A673 (cell line): ENCODE data around the gene LPP. TPM values are rescaled to one million over a fixed set of nuclear protein-coding genes. Genes with fewer than 3 reads are reported as not detected.

Source experiments
- BruUV-seq: library from RNA; stranded (reverse); fragments of 400-500 nt; replicated peaks from 2 replicates; lab custom pipeline; 2021; lab: Mats Ljungman, UMichigan
- CTCF ChIA-PET: fragments of 300-600 bp; sonication (Branson Sonifier 250); formaldehyde crosslinking; loops from one replicate; lab custom pipeline; 2022; ENCODE audit warnings: antibody characterized with exemption; lab: Charles Lee
- POLR2A ChIA-PET: fragments of 300-600 bp; sonication (Branson Sonifier 250); formaldehyde crosslinking; loops from one replicate; lab custom pipeline; 2022; ENCODE audit warnings: antibody characterized with exemption; ENCODE audit not compliant: low non-redundant PET; lab: Charles Lee
- DNase-seq: peaks from one replicate; pipeline ENCODE4 v3.0.0-alpha.2; 2015; ENCODE audit warnings: low spot score
- H3K27ac ChIP-seq: fragments of 200-600 bp; sonication (generic); 2 replicates; pipeline ENCODE4 v1.5.1; 2016; ENCODE audit warnings: mixed run types, low read depth, mild to moderate bottlenecking, mixed read lengths, antibody characterized with exemption, low read length; ENCODE audit not compliant: poor library complexity, severe bottlenecking
- H3K27me3 ChIP-seq: fragments of 200-600 bp; sonication (generic); replicated peaks from 2 replicates; pipeline ENCODE4 v1.6.1; 2017; ENCODE audit warnings: mixed run types, low read depth, mild to moderate bottlenecking, mixed read lengths, antibody characterized with exemption, low read length; ENCODE audit not compliant: insufficient read depth, poor library complexity
- H3K36me3 ChIP-seq: fragments of 200-600 bp; sonication (generic); 2 replicates; pipeline ENCODE4 v1.6.1; 2016; ENCODE audit warnings: mixed run types, mild to moderate bottlenecking, mixed read lengths, antibody characterized with exemption, low read length; ENCODE audit not compliant: insufficient read depth, poor library complexity, severe bottlenecking
- H3K4me1 ChIP-seq: fragments of 200-600 bp; sonication (generic); 2 replicates; pipeline ENCODE4 v1.6.1; 2017; ENCODE audit warnings: mixed run types, mild to moderate bottlenecking, mixed read lengths, antibody characterized with exemption, low read length; ENCODE audit not compliant: insufficient read depth, poor library complexity, severe bottlenecking
- H3K4me3 ChIP-seq: fragments of 200-600 bp; sonication (generic); 2 replicates; pipeline ENCODE4 v1.5.1; 2016; ENCODE audit warnings: low read depth, mixed run types, mild to moderate bottlenecking, mixed read lengths, low read length; ENCODE audit not compliant: poor library complexity, severe bottlenecking
- H3K9me3 ChIP-seq: fragments of 200-600 bp; sonication (generic); 2 replicates; pipeline ENCODE4 v1.6.1; 2016; ENCODE audit warnings: mixed run types, low read depth, mild to moderate bottlenecking, mixed read lengths, antibody characterized with exemption, low read length; ENCODE audit not compliant: poor library complexity, severe bottlenecking
- EZH2 ChIP-seq: fragments of 200-600 bp; sonication (generic); IDR thresholded peaks from 2 replicates; pipeline ENCODE4 v1.6.1; 2017; ENCODE audit warnings: borderline replicate concordance, low read depth, mild to moderate bottlenecking, mixed read lengths, antibody characterized with exemption, low read length; ENCODE audit not compliant: poor library complexity, severe bottlenecking
- intact Hi-C: fragments of 100-400 bp; cut with micrococcal nuclease; formaldehyde crosslinking; loops from one replicate; pipeline ENCODE4 v1.10.0; 2022; ENCODE audit not compliant: unreplicated experiment
- total RNA-seq: library from RNA; stranded (reverse); gene quantifications from 2 replicates; pipeline ENCODE4 v1.2.3, GENCODE V29; 2021
- TF ChIP-seq, protein P1 (sequence below): fragments of 300-800, 200-600 bp; sonication (generic); conservative IDR thresholded peaks from 2 replicates; pipeline ENCODE4 v1.5.1; 2017; ENCODE audit warnings: low read depth, mild to moderate bottlenecking, antibody characterized with exemption, low read length, moderate library complexity, mixed read lengths

LPP gene
- total RNA-seq, 1 experiment from 2014 or later, result 39.7 TPM

DNA sequence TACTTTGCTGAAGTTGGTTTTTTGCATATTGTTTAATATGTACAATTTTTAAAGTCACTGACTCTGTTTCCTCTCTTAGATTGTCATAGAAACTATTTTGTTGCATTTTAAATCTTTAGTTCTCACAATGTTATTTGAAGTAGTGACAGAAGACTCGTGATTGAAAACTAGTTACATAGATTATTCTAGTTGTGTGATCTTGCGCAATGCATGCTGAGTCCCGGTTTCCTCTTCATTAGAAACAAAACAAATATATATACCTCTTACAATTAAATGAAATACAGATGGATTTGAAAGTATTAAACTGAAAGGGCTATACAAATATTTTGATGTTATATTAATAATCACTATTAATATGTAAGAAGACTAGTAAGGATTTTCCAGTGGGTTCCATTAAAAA is 333.0 kb downstream of the LPP start:
- DNase-seq, result no peak
- intact Hi-C loops, result no loop called here
- CTCF ChIA-PET, result no interaction called here
- BruUV-seq, result no TSS peak
- POLR2A ChIA-PET, result no interaction called here
- H3K4me1 ChIP-seq, result no peaks in the 10 kb centered on the region
- no peak overlapping the region for H3K4me3 ChIP-seq
- H3K27ac ChIP-seq, result no peak overlapping the region
- TF ChIP-seq EZH2, result no peak
- TF ChIP-seq, protein P1, sequence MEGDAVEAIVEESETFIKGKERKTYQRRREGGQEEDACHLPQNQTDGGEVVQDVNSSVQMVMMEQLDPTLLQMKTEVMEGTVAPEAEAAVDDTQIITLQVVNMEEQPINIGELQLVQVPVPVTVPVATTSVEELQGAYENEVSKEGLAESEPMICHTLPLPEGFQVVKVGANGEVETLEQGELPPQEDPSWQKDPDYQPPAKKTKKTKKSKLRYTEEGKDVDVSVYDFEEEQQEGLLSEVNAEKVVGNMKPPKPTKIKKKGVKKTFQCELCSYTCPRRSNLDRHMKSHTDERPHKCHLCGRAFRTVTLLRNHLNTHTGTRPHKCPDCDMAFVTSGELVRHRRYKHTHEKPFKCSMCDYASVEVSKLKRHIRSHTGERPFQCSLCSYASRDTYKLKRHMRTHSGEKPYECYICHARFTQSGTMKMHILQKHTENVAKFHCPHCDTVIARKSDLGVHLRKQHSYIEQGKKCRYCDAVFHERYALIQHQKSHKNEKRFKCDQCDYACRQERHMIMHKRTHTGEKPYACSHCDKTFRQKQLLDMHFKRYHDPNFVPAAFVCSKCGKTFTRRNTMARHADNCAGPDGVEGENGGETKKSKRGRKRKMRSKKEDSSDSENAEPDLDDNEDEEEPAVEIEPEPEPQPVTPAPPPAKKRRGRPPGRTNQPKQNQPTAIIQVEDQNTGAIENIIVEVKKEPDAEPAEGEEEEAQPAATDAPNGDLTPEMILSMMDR, result no peak
- H3K36me3 ChIP-seq, result no peaks in the 10 kb centered on the region
- no peaks in the 10 kb centered on the region for H3K27me3 ChIP-seq
- H3K9me3 ChIP-seq, result no peaks in the 10 kb centered on the region

DNA sequence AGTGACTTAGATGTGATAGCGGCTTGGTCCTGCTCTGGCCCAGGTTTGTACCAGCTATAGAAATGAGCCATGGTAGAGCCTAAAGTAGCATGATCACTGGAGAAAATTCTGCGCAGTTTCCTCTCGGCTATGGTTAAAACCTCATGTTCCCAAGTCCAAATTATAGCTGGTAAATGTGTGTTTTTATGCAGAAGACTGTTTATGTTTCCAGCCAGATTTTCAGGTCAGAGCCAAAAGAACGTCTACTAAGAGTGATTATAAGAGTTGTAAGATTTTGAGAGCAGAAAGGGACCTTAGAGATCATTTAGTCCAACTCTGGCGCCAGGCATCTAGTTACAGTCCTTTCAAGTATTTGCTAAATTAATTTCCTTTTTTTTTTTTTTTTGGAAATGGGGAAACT is 333.7 kb downstream of the LPP start:
- intact Hi-C loops, result no loop called here
- POLR2A ChIA-PET, result no interaction called here
- Histone ChIP-seq H3K4me1 (no peaks in the 10 kb centered on the region), H3K36me3 (no peaks in the 10 kb centered on the region), H3K4me3 (no peak overlapping the region), H3K27ac (no peak overlapping the region), H3K9me3 (no peaks in the 10 kb centered on the region), H3K27me3 (no peaks in the 10 kb centered on the region)
- CTCF ChIA-PET, result no interaction called here
- BruUV-seq, result no TSS peak
- DNase-seq, result no peak
- TF ChIP-seq, protein P1, result no peak
- TF ChIP-seq EZH2, result no peak

DNA sequence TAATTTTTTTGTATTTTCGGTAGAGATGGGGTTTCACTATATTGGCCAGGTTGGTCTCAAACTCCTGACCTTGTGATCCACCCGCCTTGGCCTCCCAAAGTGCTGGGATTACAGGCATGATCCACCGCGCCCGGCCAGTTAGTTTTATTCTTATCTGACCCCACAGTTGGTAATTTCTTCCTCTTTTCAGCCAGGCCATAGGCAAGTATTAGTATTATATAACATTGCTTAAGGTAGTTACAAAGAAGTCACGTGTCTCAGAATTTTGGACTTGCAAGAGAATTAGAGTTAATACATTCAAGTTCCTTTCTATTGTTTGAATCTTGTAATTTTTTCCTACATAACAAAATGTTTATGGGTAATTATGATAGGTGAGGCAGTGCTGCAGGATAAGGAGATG is 334.8 kb downstream of the LPP start:
- BruUV-seq, result no TSS peak
- TF ChIP-seq EZH2, result no peak
- TF ChIP-seq, protein P1, result no peak
- ChIA-PET CTCF (no interaction called here), POLR2A (no interaction called here)
- Histone ChIP-seq H3K27ac (no peak overlapping the region), H3K27me3 (no peaks in the 10 kb centered on the region), H3K36me3 (no peaks in the 10 kb centered on the region), H3K4me3 (no peak overlapping the region), H3K4me1 (no peaks in the 10 kb centered on the region), H3K9me3 (no peaks in the 10 kb centered on the region)
- intact Hi-C loops, result no loop called here
- DNase-seq, result no peak
